Fibroblast of villous mesenchyme (primary cell): Measurements from ENCODE around the gene TMEM14A. TPM values are rescaled to one million over a fixed set of nuclear protein-coding genes. Genes with fewer than 3 reads are reported as not detected.
A peak's percentile ranks its signal among the peaks of the same experiment; 100 is the strongest.

ENCODE experiments used
- DNase-seq: peaks from one replicate; pipeline ENCODE4 v3.0.0-alpha.2; 2010; ENCODE audit warnings: low read depth
- H3K4me3 ChIP-seq: 2 replicates; pipeline ENCODE4 v1.5.1; 2011; ENCODE audit warnings: low read depth, mild to moderate bottlenecking, low read length
- total RNA-seq: library from RNA; depleted of rRNA; stranded (reverse); fragments of >200 nt; gene quantifications from 2 replicates; pipeline ENCODE4 v1.2.3, GENCODE V29; 2012
- TF ChIP-seq, protein P1 (sequence below): IDR thresholded peaks from 2 replicates; pipeline ENCODE4 v1.5.1; 2012; ENCODE audit warnings: low read depth, mild to moderate bottlenecking, low read length; ENCODE audit not compliant: insufficient read depth

TMEM14A gene
- total RNA-seq, 1 donor = 31.1 TPM

GRCh38 chr6:52663936-52664185, 7.1 kb upstream of the TMEM14A start:
- peak overlapping the region; percentile 80 for H3K4me3 ChIP-seq
- TF ChIP-seq, protein P1, sequence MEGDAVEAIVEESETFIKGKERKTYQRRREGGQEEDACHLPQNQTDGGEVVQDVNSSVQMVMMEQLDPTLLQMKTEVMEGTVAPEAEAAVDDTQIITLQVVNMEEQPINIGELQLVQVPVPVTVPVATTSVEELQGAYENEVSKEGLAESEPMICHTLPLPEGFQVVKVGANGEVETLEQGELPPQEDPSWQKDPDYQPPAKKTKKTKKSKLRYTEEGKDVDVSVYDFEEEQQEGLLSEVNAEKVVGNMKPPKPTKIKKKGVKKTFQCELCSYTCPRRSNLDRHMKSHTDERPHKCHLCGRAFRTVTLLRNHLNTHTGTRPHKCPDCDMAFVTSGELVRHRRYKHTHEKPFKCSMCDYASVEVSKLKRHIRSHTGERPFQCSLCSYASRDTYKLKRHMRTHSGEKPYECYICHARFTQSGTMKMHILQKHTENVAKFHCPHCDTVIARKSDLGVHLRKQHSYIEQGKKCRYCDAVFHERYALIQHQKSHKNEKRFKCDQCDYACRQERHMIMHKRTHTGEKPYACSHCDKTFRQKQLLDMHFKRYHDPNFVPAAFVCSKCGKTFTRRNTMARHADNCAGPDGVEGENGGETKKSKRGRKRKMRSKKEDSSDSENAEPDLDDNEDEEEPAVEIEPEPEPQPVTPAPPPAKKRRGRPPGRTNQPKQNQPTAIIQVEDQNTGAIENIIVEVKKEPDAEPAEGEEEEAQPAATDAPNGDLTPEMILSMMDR = no peak
- no peak for DNase-seq

DNA sequence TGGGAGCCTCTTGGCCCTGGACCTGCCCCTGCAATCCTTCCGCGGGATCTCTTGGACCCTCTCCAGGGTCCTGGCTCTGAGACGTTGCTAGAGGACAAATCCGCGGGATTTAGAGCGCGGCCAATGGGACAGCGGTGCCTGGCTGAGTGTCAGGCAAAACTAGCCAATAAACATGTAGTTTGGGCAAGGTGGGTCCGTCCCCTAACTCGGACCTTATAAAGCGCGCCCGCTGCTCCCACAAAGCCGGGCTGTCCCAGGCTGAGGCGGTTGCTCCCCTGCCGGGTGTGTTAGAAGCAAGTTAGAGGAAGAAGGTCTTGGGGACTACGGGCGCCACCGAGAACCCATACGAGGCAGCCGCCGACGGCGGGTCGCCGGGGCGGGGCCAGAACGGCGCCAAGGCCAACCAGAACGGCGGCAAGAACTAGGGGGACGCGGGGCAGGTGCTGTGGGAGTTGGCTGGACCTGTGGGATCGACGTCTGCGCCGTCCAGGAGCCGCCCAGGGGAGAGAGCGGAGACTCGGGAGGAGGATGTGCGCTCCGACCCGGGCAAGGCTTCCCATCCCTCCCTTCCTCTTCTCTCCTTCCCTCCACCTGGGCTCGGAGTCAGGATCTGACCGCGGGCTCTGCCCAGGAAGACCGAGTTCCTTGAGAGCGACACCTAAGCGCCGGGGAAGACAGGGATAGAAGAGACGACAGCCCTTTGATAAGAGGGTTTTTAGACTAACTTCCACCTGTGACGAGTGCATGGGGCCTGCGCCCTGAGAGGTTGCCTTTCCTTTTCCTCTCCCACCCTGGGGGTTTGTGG, 6.5 kb upstream of the TMEM14A start:
- peak overlapping the region; percentile 80 for H3K4me3 ChIP-seq

DNA sequence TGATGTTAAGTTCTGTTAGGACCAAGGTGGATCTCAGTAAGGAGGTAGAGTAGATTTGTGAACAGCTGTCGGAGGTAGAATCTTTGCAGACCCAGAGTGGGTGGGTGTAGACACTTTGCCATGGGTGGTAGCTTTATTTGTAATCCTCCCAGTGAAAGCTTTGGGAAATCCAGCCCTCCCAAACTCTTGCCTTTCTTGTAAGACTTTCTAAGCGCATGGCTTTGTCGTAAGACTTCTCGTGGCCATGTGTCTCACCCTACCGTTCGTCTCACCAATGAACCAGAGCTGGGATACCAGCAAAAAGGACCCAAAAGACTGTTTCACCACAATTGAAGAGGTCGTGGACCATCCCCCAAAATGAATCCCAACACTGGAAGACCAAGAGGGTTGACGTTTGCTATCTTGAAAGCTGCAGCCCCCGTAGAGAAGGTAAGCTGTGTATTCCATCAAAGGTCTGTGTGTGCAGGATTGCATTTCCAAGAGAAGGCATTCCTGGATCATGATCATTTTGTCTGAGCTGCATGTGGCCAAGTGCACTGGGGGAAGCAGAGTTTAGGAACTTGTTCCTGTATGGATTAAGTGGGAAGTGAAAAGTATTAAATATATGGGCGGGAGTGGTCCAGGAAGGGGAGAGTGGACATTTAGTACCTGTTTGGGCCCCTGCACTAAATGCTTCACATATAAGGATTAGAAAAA, 5.8 kb upstream of the TMEM14A start:
- TF ChIP-seq, protein P1 = no peak
- no peak for DNase-seq

More for the DNA sequence above, 6.5 kb upstream of the TMEM14A start:
- peak; percentile 94 for DNase-seq
- TF ChIP-seq, protein P1 = no peak

GRCh38 chr6:52666071-52666470, 4.8 kb upstream of the TMEM14A start:
- H3K4me3 ChIP-seq = peak overlapping the region; percentile 80
- no peak for DNase-seq
- TF ChIP-seq, protein P1 = no peak

More for the DNA sequence above, 5.8 kb upstream of the TMEM14A start:
- H3K4me3 ChIP-seq = peak overlapping the region; percentile 80

DNA sequence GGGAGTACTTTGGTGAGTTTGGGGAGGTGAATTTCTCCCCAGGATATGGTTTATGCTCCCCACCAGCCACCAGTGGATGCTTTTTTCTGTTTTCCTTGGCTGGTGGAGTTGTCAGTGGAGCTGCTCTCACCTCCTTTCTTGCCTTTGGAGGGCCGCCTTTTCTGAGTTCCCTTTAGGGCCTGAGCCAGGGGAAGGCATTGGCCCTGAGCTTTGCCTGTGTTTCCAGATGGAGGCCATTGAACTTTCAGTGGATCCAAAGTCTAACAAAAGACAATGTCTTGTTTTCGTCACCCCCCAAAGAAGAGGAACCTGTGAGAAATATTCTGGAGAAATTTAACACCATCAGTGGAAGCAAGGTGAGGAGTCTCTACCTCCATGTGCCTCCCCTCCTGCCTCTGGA, 4.4 kb upstream of the TMEM14A start:
- no peak for DNase-seq
- TF ChIP-seq, protein P1 = no peak
- no peak overlapping the region for H3K4me3 ChIP-seq

GRCh38 chr6:52667572-52667971, 3.3 kb upstream of the TMEM14A start:
- TF ChIP-seq, protein P1 = no peak
- no peak for DNase-seq

More at GRCh38 chr6:52667572-52667971, 3.3 kb upstream of the TMEM14A start:
- no peak overlapping the region for H3K4me3 ChIP-seq
